HepG2 (cell line): ENCODE data around the gene NECTIN2. TPM values are rescaled to one million over a fixed set of nuclear protein-coding genes. Genes with fewer than 3 reads are reported as not detected.
A peak's percentile ranks its signal among the peaks of the same experiment; 100 is the strongest.

ENCODE experiments used
- CEBPZ ChIP-seq: IDR thresholded peaks from 2 replicates; pipeline ENCODE4 v1.6.1; 2012; ENCODE audit warnings: low read length, improper control_type of control experiment
- E2F5 ChIP-seq: sonication (generic); formaldehyde crosslinking; conservative IDR thresholded peaks from 2 replicates; pipeline ENCODE4 v1.4.0; 2020; ENCODE audit warnings: missing genetic modification reagents
- KIAA2018 ChIP-seq: sonication (generic); formaldehyde crosslinking; IDR thresholded peaks from 2 replicates; pipeline ENCODE4 v1.5.0; 2020; ENCODE audit warnings: mild to moderate bottlenecking, missing genetic modification reagents, borderline replicate concordance
- MAX ChIP-seq: IDR thresholded peaks from 2 replicates; pipeline ENCODE4 v1.6.1; 2012; ENCODE audit warnings: inconsistent platforms
- MED8 ChIP-seq: sonication (generic); formaldehyde crosslinking; IDR thresholded peaks from 2 replicates; pipeline ENCODE4 v1.8.1; 2023; ENCODE audit warnings: mild to moderate bottlenecking, missing genetic modification reagents; ENCODE audit not compliant: insufficient replicate concordance
- SIN3A ChIP-seq: IDR thresholded peaks from 2 replicates; pipeline ENCODE4 v1.6.1; 2011; ENCODE audit warnings: low read depth, mild to moderate bottlenecking, control low read depth, low read length, borderline replicate concordance
- SMAD1 ChIP-seq: sonication (generic); formaldehyde crosslinking; IDR thresholded peaks from 2 replicates; pipeline ENCODE4 v1.4.0; 2020; ENCODE audit warnings: missing genetic modification reagents, low read depth, mild to moderate bottlenecking, borderline replicate concordance
- TCF7 ChIP-seq: sonication (generic); IDR thresholded peaks from 2 replicates; pipeline ENCODE4 v1.6.1; 2016; ENCODE audit warnings: antibody characterized with exemption, low read depth
- TFDP1 ChIP-seq: IDR thresholded peaks from 2 replicates; pipeline ENCODE4 v1.6.1; 2016; ENCODE audit warnings: missing compliant biosample characterization, missing genetic modification reagents, borderline replicate concordance
- TRIM24 ChIP-seq: sonication (generic); formaldehyde crosslinking; IDR thresholded peaks from 2 replicates; pipeline ENCODE4 v1.8.0; 2022; ENCODE audit warnings: mild to moderate bottlenecking, missing genetic modification reagents
- ZFP41 ChIP-seq: sonication (generic); formaldehyde crosslinking; IDR thresholded peaks from 2 replicates; pipeline ENCODE4 v1.4.0; 2020; ENCODE audit warnings: mild to moderate bottlenecking, missing genetic modification reagents, borderline replicate concordance
- ZKSCAN8 ChIP-seq: IDR thresholded peaks from 2 replicates; pipeline ENCODE4 v1.6.1; 2016; ENCODE audit warnings: borderline replicate concordance, missing genetic modification reagents, missing compliant biosample characterization
- ZNF556 ChIP-seq: sonication (generic); formaldehyde crosslinking; IDR thresholded peaks from 2 replicates; pipeline ENCODE4 v1.4.0; 2020; ENCODE audit warnings: mild to moderate bottlenecking, missing genetic modification reagents, borderline replicate concordance
- ZNF776 ChIP-seq: sonication (generic); formaldehyde crosslinking; IDR thresholded peaks from 2 replicates; pipeline ENCODE4 v1.4.0; 2020; ENCODE audit warnings: mild to moderate bottlenecking, missing genetic modification reagents
- polyA plus RNA-seq, 8 experiments: library from polyadenylated mRNA; depleted of rRNA in 3 of 8; stranded (reverse) in 7 of 8; unstranded in 1 of 8; fragments of >200 nt; fragmentation: Illumina TruSeq in 4 of 8; extraction: Trizol in 4 of 8; gene quantifications; 2 replicates each; pipeline versions ENCODE4 v1.2.1 to v1.2.3, GENCODE V29; 2011 to 2016; ENCODE audit warnings: low read depth in 4 of 8, missing spikeins in 1 of 8, mixed read lengths in 1 of 8; ENCODE audit not compliant: insufficient read depth in 1 of 8
- total RNA-seq, 5 experiments: library from RNA; depleted of rRNA; stranded (reverse); fragments of >200 nt; fragmentation: Illumina TruSeq; extraction: Trizol; gene quantifications; 2 replicates each; pipeline ENCODE4 v1.2.3, GENCODE V29; 2016; ENCODE audit warnings: low read depth in 1 of 5

Gene NECTIN2
- total and polyA plus RNA-seq, 2 of the 13 experiments (the other 11 are each of a cell fraction or from before 2014, with no cell fraction given), result 75.4 to 114 TPM

- TF ChIP-seq CEBPZ (no peak), SIN3A (no peak; the same call in 1 of the 2 replicates), ZNF776 (CRISPR knock-in tag) (no peak), ZFP41 (CRISPR knock-in tag) (no peak), MED8 (CRISPR knock-in tag) (no peak), SMAD1 (CRISPR knock-in tag) (no peak; the same call in 1 of the 2 replicates), ZKSCAN8 (CRISPR knock-in tag) (peak; percentile 71; the same call in 1 of the 2 replicates), ZNF556 (CRISPR knock-in tag) (no peak), MAX (peak; percentile 88), TRIM24 (CRISPR knock-in tag) (no peak), TCF7 (no peak), TFDP1 (CRISPR knock-in tag) (peak; percentile 35; the same call in 1 of the 2 replicates), E2F5 (CRISPR knock-in tag) (no peak), KIAA2018 (no peak)
Observed at GRCh38 chr19:44845612-44846454, at the start of gene NECTIN2 (continued).
